K562 (cell line): Measurements from ENCODE around the gene ZFAND6. TPM values are rescaled to one million over a fixed set of nuclear protein-coding genes. Genes with fewer than 3 reads are reported as not detected.

Experiments used
- AFF1 ChIP-seq, 2 experiments: fragments of 450-650 bp; IDR thresholded peaks; 2 replicates each; pipeline ENCODE4 v1.6.1; 2018; ENCODE audit warnings: mild to moderate bottlenecking in 2 of 2, low read depth in 1 of 2; ENCODE audit not compliant: partially characterized antibody in 2 of 2
- CREB5 ChIP-seq: fragments of 250-450 bp; sonication (Bioruptor Pico); IDR thresholded peaks from 2 replicates; pipeline ENCODE4 v1.5.0; 2020; ENCODE audit warnings: mild to moderate bottlenecking
- JUN ChIP-seq, 2 experiments: sonication (generic) in 1 of 2; formaldehyde crosslinking in 1 of 2; IDR thresholded peaks; 2 replicates each; pipeline versions ENCODE4 v1.6.1 to v1.8.0; 2012 to 2022; ENCODE audit warnings: borderline replicate concordance in 2 of 2, mild to moderate bottlenecking in 2 of 2, improper control_type of control experiment in 1 of 2, low read depth in 1 of 2, low read length in 1 of 2, missing genetic modification reagents in 1 of 2
- NCOA1 ChIP-seq: fragments of 450-650 bp; IDR thresholded peaks from 2 replicates; pipeline ENCODE4 v1.6.1; 2016; ENCODE audit warnings: low read depth
- ZNF24 ChIP-seq: fragments of 450-650 bp; IDR thresholded peaks from 2 replicates; pipeline ENCODE4 v1.6.1; 2016
- ZNF318 ChIP-seq, 2 experiments: fragments of 450-650 bp; IDR thresholded peaks; 2 replicates each; pipeline ENCODE4 v1.6.1; 2016; ENCODE audit warnings: mild to moderate bottlenecking in 2 of 2, borderline replicate concordance in 1 of 2, low read depth in 1 of 2, moderate library complexity in 1 of 2
- polyA plus RNA-seq, 8 experiments: library from polyadenylated mRNA; depleted of rRNA in 4 of 8; stranded (reverse) in 5 of 8; unstranded in 3 of 8; fragments of >200 nt; fragmentation: Nextera tagmentation in 2 of 8; fragmentation: Illumina TruSeq in 1 of 8; extraction: Ambion mirVana in 2 of 8; extraction: Trizol in 1 of 8; gene quantifications; 2 replicates each; pipeline versions ENCODE4 v1.2.1 to v1.2.3, GENCODE V29; 2011 to 2014; ENCODE audit warnings: inconsistent platforms in 1 of 8, missing spikeins in 1 of 8
- total RNA-seq, 7 experiments: library from RNA; depleted of rRNA in 6 of 7; stranded (reverse); fragments of >200 nt in 6 of 7; fragmentation: Illumina TruSeq in 2 of 7; extraction: Trizol in 2 of 7; gene quantifications; 2 replicates each; pipeline versions ENCODE4 v1.2.1 to v1.2.3, GENCODE V29; 2011 to 2021; ENCODE audit warnings: low replicate concordance in 1 of 7

Gene ZFAND6
- total and polyA plus RNA-seq, 9 of the 15 experiments (the other 6 are each of a cell fraction or from before 2014, with no cell fraction given), result 53.9 to 206 (median 88.9) TPM

- TF ChIP-seq ZNF318 (IDR thresholded peaks at IDR 0.05; ENCODE audit: borderline replicate concordance in 1 of 2, low read depth in 1 of 2) (peak in 1 of 2 experiments; percentile 84; a peak in 2 of 4 replicates), NCOA1 (peak; percentile 62), JUN (IDR thresholded peaks at IDR 0.05; ENCODE audit: borderline replicate concordance, low read depth, low read length) (peak; percentile 94), JUN (CRISPR knock-in tag; IDR thresholded peaks at IDR 0.05; ENCODE audit: borderline replicate concordance) (peak; percentile 67; the same call in 1 of the 2 replicates), CREB5 (CRISPR knock-in tag) (0 out of 2 replicates have a peak, but pooled peaks have one; percentile 23), AFF1 (IDR thresholded peaks at IDR 0.05; ENCODE audit: low read depth in 1 of 2, partially characterized antibody in 2 of 2) (peak in 1 of 2 experiments; percentile 67), ZNF24 (peak; percentile 51; the same call in 1 of the 2 replicates)
Measured at GRCh38 chr15:80155378-80156175, 96.1 kb downstream of the ZFAND6 start (continued).
